Testis (tissue), 2 donors: Measurements from ENCODE around the gene CLEC16A.

Experiments used
- CTCF ChIP-seq, 3 experiments: fragments of 450-650 bp in 2 of 3; fragments of 200-600 bp in 1 of 3; sonication (generic) in 1 of 3; IDR thresholded peaks; one replicate each; pipeline ENCODE4 v1.5.1; 2016 to 2019; ENCODE audit warnings: antibody characterized with exemption in 3 of 3, mild to moderate bottlenecking in 2 of 3, moderate library complexity in 1 of 3
- POLR2A ChIP-seq: fragments of 450-650 bp; IDR thresholded peaks from one replicate; pipeline ENCODE4 v1.6.1; 2017; ENCODE audit warnings: antibody characterized with exemption, mild to moderate bottlenecking, moderate library complexity

GRCh38 chr16:11072420-11073153, 128.2 kb downstream of the CLEC16A start:
- TF ChIP-seq CTCF (IDR thresholded peaks at IDR 0.05) (no peak), POLR2A (no peak)
